Tibial artery (tissue), 4 donors: ENCODE results near the gene GNG2.

Experiments
- DNase-seq, 2 donors: peaks; one replicate each; pipeline ENCODE4 v3.0.0-alpha.2; 2019
- H3K27ac ChIP-seq, 2 donors: fragments of 200-600 bp; sonication (generic) in 1 of 2; 1 replicate in 1 of 2; 2 replicates in 1 of 2; pipeline ENCODE4 v1.5.1; 2018 to 2019; ENCODE audit warnings: mild to moderate bottlenecking in 1 of 2
- H3K27me3 ChIP-seq, 2 donors: fragments of 200-600 bp; sonication (generic) in 1 of 2; one replicate each; pipeline versions ENCODE4 v1.5.1 to v1.6.0; 2016 to 2019
- H3K36me3 ChIP-seq, 3 donors: fragments of 200-600 bp; sonication (generic) in 2 of 3; one replicate each; pipeline ENCODE4 v1.5.1; 2016 to 2019; ENCODE audit warnings: mild to moderate bottlenecking in 2 of 3
- H3K4me1 ChIP-seq, 4 donors: fragments of 200-600 bp; sonication (generic) in 2 of 4; 1 replicate in 3 of 4; 2 replicates in 1 of 4; pipeline ENCODE4 v1.5.1; 2016 to 2019
- H3K4me3 ChIP-seq, 2 donors: fragments of 200-600 bp; sonication (generic) in 1 of 2; 1 replicate in 1 of 2; 2 replicates in 1 of 2; pipeline ENCODE4 v1.5.1; 2018 to 2019; ENCODE audit warnings: mild to moderate bottlenecking in 2 of 2
- H3K9me3 ChIP-seq, 3 donors: fragments of 200-600 bp; sonication (generic) in 1 of 3; one replicate each; pipeline ENCODE4 v1.5.1; 2016 to 2019
- intact Hi-C: fragments of 100-400 bp; cut with DNase I; formaldehyde crosslinking; loops from one replicate; pipeline ENCODE4 v1.15.0; 2023; ENCODE audit warnings: low total_unique reads
- TF ChIP-seq, protein P1 (sequence below), 2 experiments: fragments of 200-600 bp in 1 of 2; fragments of 450-650 bp in 1 of 2; IDR thresholded peaks; one replicate each; pipeline ENCODE4 v1.5.1; 2017 to 2019; ENCODE audit warnings: antibody characterized with exemption in 2 of 2, mild to moderate bottlenecking in 1 of 2, moderate library complexity in 1 of 2

The GNG2 gene

DNA sequence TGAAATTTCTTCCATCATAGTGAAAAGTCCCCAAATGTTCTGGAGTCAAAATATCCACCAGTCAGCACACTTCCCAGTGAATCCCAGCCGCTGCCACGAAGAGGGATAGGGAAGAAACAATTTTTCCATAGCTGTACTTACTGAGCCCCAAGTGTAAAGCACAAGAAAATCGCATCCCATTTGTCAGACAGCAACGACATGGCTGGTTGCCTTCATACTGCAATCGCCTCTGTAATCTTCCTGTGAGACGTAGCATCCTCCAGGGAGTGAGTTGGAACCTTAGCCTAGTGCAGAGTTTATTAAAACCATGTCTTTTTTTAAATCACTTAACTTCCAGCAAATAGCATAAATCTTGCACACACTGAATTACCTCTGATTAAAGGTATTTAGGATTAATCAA lies 56.8 kb downstream of the GNG2 start:
- Histone ChIP-seq H3K4me3 (no peak overlapping the region), H3K27me3 (no peaks in the 10 kb centered on the region), H3K4me1 (no peaks in the 10 kb centered on the region), H3K36me3 (no peaks in the 10 kb centered on the region), H3K27ac (no peak overlapping the region), H3K9me3 (no peaks in the 10 kb centered on the region)
- intact Hi-C loops, result no loop called here
- TF ChIP-seq, protein P1, sequence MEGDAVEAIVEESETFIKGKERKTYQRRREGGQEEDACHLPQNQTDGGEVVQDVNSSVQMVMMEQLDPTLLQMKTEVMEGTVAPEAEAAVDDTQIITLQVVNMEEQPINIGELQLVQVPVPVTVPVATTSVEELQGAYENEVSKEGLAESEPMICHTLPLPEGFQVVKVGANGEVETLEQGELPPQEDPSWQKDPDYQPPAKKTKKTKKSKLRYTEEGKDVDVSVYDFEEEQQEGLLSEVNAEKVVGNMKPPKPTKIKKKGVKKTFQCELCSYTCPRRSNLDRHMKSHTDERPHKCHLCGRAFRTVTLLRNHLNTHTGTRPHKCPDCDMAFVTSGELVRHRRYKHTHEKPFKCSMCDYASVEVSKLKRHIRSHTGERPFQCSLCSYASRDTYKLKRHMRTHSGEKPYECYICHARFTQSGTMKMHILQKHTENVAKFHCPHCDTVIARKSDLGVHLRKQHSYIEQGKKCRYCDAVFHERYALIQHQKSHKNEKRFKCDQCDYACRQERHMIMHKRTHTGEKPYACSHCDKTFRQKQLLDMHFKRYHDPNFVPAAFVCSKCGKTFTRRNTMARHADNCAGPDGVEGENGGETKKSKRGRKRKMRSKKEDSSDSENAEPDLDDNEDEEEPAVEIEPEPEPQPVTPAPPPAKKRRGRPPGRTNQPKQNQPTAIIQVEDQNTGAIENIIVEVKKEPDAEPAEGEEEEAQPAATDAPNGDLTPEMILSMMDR (IDR thresholded peaks at IDR 0.05), result no peak
- DNase-seq, result no peak

DNA sequence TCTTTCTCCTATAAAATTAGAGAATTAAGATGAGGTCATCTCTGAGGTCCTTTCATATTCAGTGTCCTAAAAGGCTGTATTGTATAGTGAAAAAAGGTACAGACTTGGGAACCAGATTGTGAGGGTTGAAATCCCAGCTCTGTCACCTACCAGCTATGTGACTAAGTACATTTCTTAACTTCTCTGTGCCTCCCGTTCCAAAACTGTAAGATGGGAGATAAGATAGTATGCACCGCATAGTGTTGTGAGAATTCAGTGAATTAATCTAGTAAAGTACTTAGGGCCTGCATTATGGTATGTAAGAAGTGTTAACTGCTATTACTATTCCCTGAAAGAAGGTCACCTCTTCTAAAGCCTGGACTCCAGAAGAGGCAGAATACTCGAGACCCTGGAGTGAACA lies 60.6 kb downstream of the GNG2 start:
- intact Hi-C loops, result no loop called here
- no peaks in the 10 kb centered on the region for H3K36me3 ChIP-seq
- H3K9me3 ChIP-seq, result no peaks in the 10 kb centered on the region
- no peak for DNase-seq
- no peak overlapping the region for H3K27ac ChIP-seq
- TF ChIP-seq, protein P1 (IDR thresholded peaks at IDR 0.05), result no peak
- H3K27me3 ChIP-seq, result no peaks in the 10 kb centered on the region
- no peaks in the 10 kb centered on the region for H3K4me1 ChIP-seq
- no peak overlapping the region for H3K4me3 ChIP-seq

DNA sequence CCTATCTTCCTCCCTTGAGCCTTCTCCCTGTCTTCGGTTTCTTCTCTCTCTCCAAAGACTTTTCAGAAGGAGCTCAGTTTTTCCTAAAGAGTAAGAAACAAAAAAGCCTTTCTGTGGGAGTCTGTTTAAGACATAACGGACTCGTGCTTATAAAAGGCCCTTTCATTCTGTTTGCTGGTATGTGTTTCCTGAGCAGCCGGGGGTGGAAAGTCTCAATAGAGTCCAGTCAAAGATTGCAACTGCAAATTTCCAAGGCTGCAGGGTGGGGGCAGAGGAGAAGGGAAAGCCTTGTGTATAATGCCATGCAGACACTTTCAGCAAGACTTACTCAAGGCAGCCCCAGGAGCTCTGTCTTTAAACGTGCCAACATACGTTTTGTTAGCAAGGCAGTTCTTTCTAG lies 62.2 kb downstream of the GNG2 start:
- intact Hi-C loops, result no loop called here
- no peak overlapping the region for H3K27ac ChIP-seq
- no peaks in the 10 kb centered on the region for H3K9me3 ChIP-seq
- no peak overlapping the region for H3K4me3 ChIP-seq
- no peaks in the 10 kb centered on the region for H3K36me3 ChIP-seq
- DNase-seq, result no peak
- H3K27me3 ChIP-seq, result no peaks in the 10 kb centered on the region
- TF ChIP-seq, protein P1 (IDR thresholded peaks at IDR 0.05), result no peak
- no peaks in the 10 kb centered on the region for H3K4me1 ChIP-seq

DNA sequence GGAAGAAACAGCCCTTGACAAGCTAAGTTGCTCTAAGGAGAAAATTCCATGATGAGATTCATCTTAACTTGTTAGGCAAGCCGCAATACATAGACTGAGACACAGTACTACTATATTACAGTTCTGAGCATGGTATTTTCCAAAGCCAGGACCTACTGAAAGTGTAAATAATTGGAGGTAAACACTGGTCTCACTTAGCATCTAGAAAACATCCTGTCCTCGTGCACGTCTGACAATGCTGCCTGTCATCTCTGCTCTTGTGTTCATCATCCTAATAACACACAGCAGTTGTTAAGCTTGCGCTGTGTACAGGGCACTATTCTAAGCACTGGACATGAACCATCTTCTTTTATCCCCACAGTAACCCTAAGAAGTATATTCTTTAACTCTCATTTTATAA lies 64.2 kb downstream of the GNG2 start:
- H3K27ac ChIP-seq, result no peak overlapping the region
- H3K9me3 ChIP-seq, result no peaks in the 10 kb centered on the region
- TF ChIP-seq, protein P1 (IDR thresholded peaks at IDR 0.05), result no peak
- H3K4me1 ChIP-seq, result no peaks in the 10 kb centered on the region
- no peak for DNase-seq
- intact Hi-C loops, result no loop called here
- H3K27me3 ChIP-seq, result no peaks in the 10 kb centered on the region
- H3K36me3 ChIP-seq, result no peaks in the 10 kb centered on the region
- no peak overlapping the region for H3K4me3 ChIP-seq

DNA sequence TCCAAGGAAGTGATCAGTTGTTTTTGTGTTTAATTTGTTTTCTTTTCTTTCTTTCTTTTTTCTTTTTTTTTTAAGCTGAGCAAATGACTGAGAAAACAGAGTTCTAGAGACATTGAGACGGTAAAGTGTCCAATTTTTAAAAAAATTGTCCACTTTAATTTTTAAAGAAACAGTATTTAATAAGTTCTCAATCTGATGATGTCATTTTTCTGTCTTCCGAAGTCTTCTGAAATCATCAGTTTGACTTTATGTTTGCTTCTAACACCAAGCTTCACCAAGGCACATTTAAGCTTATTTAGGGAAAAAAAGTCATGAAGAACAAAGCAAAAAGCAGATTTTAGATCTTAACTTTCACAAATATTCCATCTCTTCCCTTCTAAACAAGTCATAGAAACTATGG lies 65.6 kb downstream of the GNG2 start:
- Histone ChIP-seq H3K27ac (no peak overlapping the region), H3K36me3 (no peaks in the 10 kb centered on the region), H3K27me3 (no peaks in the 10 kb centered on the region), H3K4me1 (no peaks in the 10 kb centered on the region), H3K4me3 (no peak overlapping the region), H3K9me3 (no peaks in the 10 kb centered on the region)
- intact Hi-C loops, result no loop called here
- DNase-seq, result no peak
- TF ChIP-seq, protein P1 (IDR thresholded peaks at IDR 0.05), result no peak

DNA sequence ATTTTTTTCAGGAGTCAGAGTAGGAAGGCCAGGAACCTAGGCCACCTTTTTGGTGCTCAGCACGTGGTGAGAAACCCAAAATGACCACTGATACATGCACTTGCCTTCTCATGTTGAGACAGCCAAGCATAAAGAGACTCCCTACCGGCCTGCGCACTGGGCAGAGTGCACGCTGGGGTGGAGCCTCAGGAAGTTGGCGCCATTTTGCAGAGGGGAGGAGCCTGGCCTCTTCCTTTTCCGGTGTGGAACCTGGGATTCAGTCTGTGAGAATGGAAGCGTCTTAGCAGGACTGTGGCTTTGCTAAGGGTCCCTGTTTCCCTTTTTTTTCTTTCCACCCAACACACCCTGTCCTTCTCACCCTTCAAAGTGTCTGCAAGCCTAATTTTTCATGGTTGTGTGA lies 66.0 kb downstream of the GNG2 start:
- no peak for DNase-seq
- TF ChIP-seq, protein P1 (IDR thresholded peaks at IDR 0.05), result no peak
- no peaks in the 10 kb centered on the region for H3K27me3 ChIP-seq

More for the DNA sequence above, 66.0 kb downstream of the GNG2 start:
- Histone ChIP-seq H3K4me3 (no peak overlapping the region), H3K9me3 (no peaks in the 10 kb centered on the region), H3K36me3 (no peaks in the 10 kb centered on the region), H3K27ac (no peak overlapping the region), H3K4me1 (no peaks in the 10 kb centered on the region)
- intact Hi-C loops, result no loop called here
